ENCODE results near the gene ZBTB20.

GRCh38 chr3:114796796-114797195, 350.3 kb downstream of the ZBTB20 start:
- TF ChIP-seq FOXA1 (IDR thresholded peaks at IDR 0.05), result no peak
- no peak for TF ChIP-seq HNF4A (conservative IDR thresholded peaks at IDR 0.05)
- no peak for TF ChIP-seq CTCF (IDR thresholded peaks at IDR 0.05; ENCODE audit: low read depth, low read length, missing input control)
- TF ChIP-seq GABPA (IDR thresholded peaks at IDR 0.05 in 1 of 2, conservative IDR thresholded peaks at IDR 0.05 in 1 of 2), result no peak

All from liver (tissue), 3 donors.